ENCODE results near the gene LAGE3. TPM values are rescaled to one million over a fixed set of nuclear protein-coding genes. Genes with fewer than 3 reads are reported as not detected.

The LAGE3 gene
- total RNA-seq, 2 donors from 2014 or later: 20.2 to 27.4 TPM

DNA sequence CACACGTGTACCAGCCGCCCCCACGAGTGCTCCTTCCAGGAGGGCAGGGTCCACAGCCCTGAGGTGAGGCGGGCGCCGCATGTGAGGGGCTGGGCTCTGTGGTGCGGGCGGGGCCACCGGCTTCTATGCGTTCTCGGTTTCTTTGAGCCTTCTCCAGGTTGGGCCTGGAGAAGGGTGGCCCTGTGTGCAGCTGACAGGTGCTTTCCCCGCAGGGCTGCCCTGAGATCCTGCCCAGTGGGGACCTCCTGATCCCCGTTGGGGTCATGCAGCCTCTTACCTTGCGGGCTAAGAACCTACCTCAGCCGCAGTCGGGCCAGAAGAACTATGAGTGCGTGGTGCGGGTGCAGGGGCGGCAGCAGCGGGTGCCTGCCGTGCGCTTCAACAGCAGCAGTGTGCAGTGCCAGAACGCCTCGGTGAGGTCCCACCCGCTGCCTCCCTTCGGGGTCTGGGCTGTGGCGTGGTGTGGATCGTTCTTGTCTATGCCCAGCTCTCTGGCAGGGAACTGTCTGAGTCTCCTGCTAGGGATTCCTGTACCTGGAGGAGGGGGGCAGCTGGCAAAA is 14.2 kb downstream of the LAGE3 start:
- H3K27me3 ChIP-seq: no peaks in the 10 kb centered on the region
- ATAC-seq (no peak), DNase-seq (no peak)
- H3K36me3 ChIP-seq (replicated peaks in 1 of 2; ENCODE audit: insufficient read depth in 1 of 2, low read depth in 2 of 2): peaks cover 0 to 2% of the 10 kb centered on the region in 2 donors
- H3K9me3 ChIP-seq: no peaks in the 10 kb centered on the region
- H3K27ac ChIP-seq: no peak overlapping the region
- H3K4me1 ChIP-seq: no peaks in the 10 kb centered on the region
- no peak for TF ChIP-seq CTCF (IDR thresholded peaks at IDR 0.05)
- TF ChIP-seq POLR2A (IDR thresholded peaks at IDR 0.05): no peak
- intact Hi-C loops (cut with DNase I): no loop called here
- WGBS, 2 donors: 90 to 100% methylated on average over 2 to 19 of the region's 28 CpGs
- H3K4me3 ChIP-seq: no peak overlapping the region

GRCh38 chrX:154463611-154464220 is 15.4 kb downstream of the LAGE3 start:
- 93 to 100% methylated on average over 3 of the region's 36 CpGs for WGBS, 2 donors
- Histone ChIP-seq H3K9me3 (no peaks in the 10 kb centered on the region), H3K36me3 (replicated peaks in 1 of 2; ENCODE audit: insufficient read depth in 1 of 2, low read depth in 2 of 2) (no peaks in the 10 kb centered on the region), H3K4me3 (no peak overlapping the region), H3K27me3 (no peaks in the 10 kb centered on the region), H3K27ac (no peak overlapping the region), H3K4me1 (no peaks in the 10 kb centered on the region)
- ATAC-seq (no peak), DNase-seq (no peak)
- TF ChIP-seq POLR2A (IDR thresholded peaks at IDR 0.05): no peak
- TF ChIP-seq CTCF (IDR thresholded peaks at IDR 0.05): no peak
- intact Hi-C loops (cut with DNase I): no loop called here

- Histone ChIP-seq H3K9me3 (no peaks in the 10 kb centered on the region), H3K4me3 (no peak overlapping the region), H3K36me3 (replicated peaks in 1 of 2; ENCODE audit: insufficient read depth in 1 of 2, low read depth in 2 of 2) (no peaks in the 10 kb centered on the region), H3K27ac (no peak overlapping the region), H3K27me3 (no peaks in the 10 kb centered on the region), H3K4me1 (no peaks in the 10 kb centered on the region)
- intact Hi-C loops (cut with DNase I): no loop called here
- ATAC-seq (no peak), DNase-seq (no peak)
- 77% methylated on average over 8 of the region's 8 CpGs; no CpG with 5 or more reads in 1 of the 2 donors for WGBS, 2 donors
- TF ChIP-seq POLR2A (IDR thresholded peaks at IDR 0.05) (no peak), CTCF (IDR thresholded peaks at IDR 0.05) (no peak)
Measured at GRCh38 chrX:154462396-154462795, 16.7 kb downstream of the LAGE3 start.

- H3K4me3 ChIP-seq: no peak overlapping the region
- 90% methylated on average over 8 of the region's 26 CpGs; no CpG with 5 or more reads in 1 of the 2 donors for WGBS, 2 donors
- no peaks in the 10 kb centered on the region for H3K4me1 ChIP-seq
- no peak overlapping the region for H3K27ac ChIP-seq
- intact Hi-C loops (cut with DNase I): no loop called here
- DNase-seq (no peak), ATAC-seq (no peak)
- no peaks in the 10 kb centered on the region for H3K36me3 ChIP-seq (replicated peaks in 1 of 2; ENCODE audit: insufficient read depth in 1 of 2, low read depth in 2 of 2)
- TF ChIP-seq POLR2A (IDR thresholded peaks at IDR 0.05) (no peak), CTCF (IDR thresholded peaks at IDR 0.05) (no peak)
- no peaks in the 10 kb centered on the region for H3K9me3 ChIP-seq
- H3K27me3 ChIP-seq: no peaks in the 10 kb centered on the region
Measured at GRCh38 chrX:154460326-154460725, 18.8 kb downstream of the LAGE3 start.

- ATAC-seq (no peak), DNase-seq (no peak)
- no peaks in the 10 kb centered on the region for H3K36me3 ChIP-seq (replicated peaks in 1 of 2; ENCODE audit: insufficient read depth in 1 of 2, low read depth in 2 of 2)
- TF ChIP-seq POLR2A (IDR thresholded peaks at IDR 0.05) (no peak), CTCF (IDR thresholded peaks at IDR 0.05) (no peak)
- H3K4me1 ChIP-seq: no peaks in the 10 kb centered on the region
- H3K4me3 ChIP-seq: no peak overlapping the region
- H3K9me3 ChIP-seq: no peaks in the 10 kb centered on the region
- no peak overlapping the region for H3K27ac ChIP-seq
- 69 to 94% methylated on average over 3 to 12 of the region's 14 CpGs for WGBS, 2 donors
- intact Hi-C loops (cut with DNase I): no loop called here
- no peaks in the 10 kb centered on the region for H3K27me3 ChIP-seq
Measured at GRCh38 chrX:154459832-154460231, 19.2 kb downstream of the LAGE3 start.

All from body of pancreas (tissue), 4 donors.